Measurements from ENCODE around the gene BRIP1. TPM values are rescaled to one million over a fixed set of nuclear protein-coding genes. Genes with fewer than 3 reads are reported as not detected.
"Not testable (repeated sequence)": the region's sequence is repeated elsewhere in the genome, so short reads cannot be mapped to it uniquely, and the experiment has no call there.

Gene BRIP1
- total RNA-seq, 3 donors from 2014 or later = 0.89 to 7.4 (median 3.2) TPM

- TF ChIP-seq, protein P1, sequence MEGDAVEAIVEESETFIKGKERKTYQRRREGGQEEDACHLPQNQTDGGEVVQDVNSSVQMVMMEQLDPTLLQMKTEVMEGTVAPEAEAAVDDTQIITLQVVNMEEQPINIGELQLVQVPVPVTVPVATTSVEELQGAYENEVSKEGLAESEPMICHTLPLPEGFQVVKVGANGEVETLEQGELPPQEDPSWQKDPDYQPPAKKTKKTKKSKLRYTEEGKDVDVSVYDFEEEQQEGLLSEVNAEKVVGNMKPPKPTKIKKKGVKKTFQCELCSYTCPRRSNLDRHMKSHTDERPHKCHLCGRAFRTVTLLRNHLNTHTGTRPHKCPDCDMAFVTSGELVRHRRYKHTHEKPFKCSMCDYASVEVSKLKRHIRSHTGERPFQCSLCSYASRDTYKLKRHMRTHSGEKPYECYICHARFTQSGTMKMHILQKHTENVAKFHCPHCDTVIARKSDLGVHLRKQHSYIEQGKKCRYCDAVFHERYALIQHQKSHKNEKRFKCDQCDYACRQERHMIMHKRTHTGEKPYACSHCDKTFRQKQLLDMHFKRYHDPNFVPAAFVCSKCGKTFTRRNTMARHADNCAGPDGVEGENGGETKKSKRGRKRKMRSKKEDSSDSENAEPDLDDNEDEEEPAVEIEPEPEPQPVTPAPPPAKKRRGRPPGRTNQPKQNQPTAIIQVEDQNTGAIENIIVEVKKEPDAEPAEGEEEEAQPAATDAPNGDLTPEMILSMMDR (IDR thresholded peaks at IDR 0.05) = no peak
- no peak for ATAC-seq
- intact Hi-C loops (cut with DNase I, micrococcal nuclease) = no loop called here
- Histone ChIP-seq H3K9me3 (no peaks in the 10 kb centered on the region), H3K4me1 (ENCODE audit: low read depth) (no peaks in the 10 kb centered on the region), H3K36me3 (ENCODE audit: low read depth) (no peaks in the 10 kb centered on the region), H3K4me3 (no peak overlapping the region)
- no peak for DNase-seq
Measured at GRCh38 chr17:61825448-61826137, 37.7 kb downstream of the BRIP1 start.

- TF ChIP-seq, protein P1 (IDR thresholded peaks at IDR 0.05) = no peak
- H3K9me3 ChIP-seq = no peaks in the 10 kb centered on the region
- DNase-seq = no peak
- H3K4me1 ChIP-seq (ENCODE audit: low read depth) = no peaks in the 10 kb centered on the region
- intact Hi-C loops (cut with DNase I, micrococcal nuclease) = no loop called here
- no peak overlapping the region for H3K4me3 ChIP-seq
- H3K36me3 ChIP-seq (ENCODE audit: low read depth) = no peaks in the 10 kb centered on the region
- ATAC-seq = no peak
Measured at GRCh38 chr17:61822326-61823285, 40.7 kb downstream of the BRIP1 start.

DNA sequence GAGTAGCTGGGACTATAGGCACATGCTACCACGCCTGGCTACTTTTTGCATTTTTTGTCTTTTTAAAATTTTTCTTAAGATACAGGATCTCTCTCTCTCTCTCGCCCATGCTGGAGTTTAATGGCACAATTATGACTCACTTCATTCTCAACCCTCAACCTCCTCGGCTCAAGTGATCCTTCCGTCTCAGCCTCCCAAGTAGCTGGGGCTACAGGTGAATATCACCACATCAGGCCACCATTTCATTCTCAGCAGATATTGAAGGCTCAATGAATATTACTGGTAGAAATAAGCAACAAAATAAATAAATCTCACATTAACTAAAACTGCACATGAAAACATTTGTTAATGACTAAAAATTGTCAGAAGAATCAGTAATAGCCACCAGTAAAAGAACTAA lies 41.7 kb downstream of the BRIP1 start:
- intact Hi-C loops (cut with DNase I, micrococcal nuclease) = no loop called here
- Histone ChIP-seq H3K4me3 (no peak overlapping the region), H3K4me1 (ENCODE audit: low read depth) (no peaks in the 10 kb centered on the region), H3K9me3 (no peaks in the 10 kb centered on the region), H3K36me3 (ENCODE audit: low read depth) (no peaks in the 10 kb centered on the region)
- TF ChIP-seq, protein P1 (IDR thresholded peaks at IDR 0.05) = no peak
- ATAC-seq (no peak), DNase-seq (no peak)

DNA sequence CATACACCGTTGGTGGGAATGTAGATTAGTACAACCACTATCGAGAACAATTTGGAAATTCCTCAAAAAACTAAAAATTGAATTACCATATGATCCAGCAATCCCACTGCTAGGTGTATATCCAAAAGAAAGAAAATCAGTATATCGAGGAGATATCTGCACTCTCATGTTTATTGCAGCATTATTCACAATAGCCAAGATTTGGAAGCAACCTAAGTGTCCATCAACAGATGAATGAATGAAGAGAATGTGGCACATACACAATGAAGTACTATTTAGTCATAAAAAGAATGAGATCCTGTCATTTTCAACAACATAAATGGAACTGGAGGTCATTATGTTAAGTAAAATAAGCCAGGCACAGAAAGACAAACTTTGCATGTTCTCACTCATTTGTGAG lies 44.1 kb downstream of the BRIP1 start:
- H3K4me3 ChIP-seq; ATAC-seq; DNase-seq; H3K4me1 ChIP-seq (ENCODE audit: low read depth); H3K9me3 ChIP-seq; H3K36me3 ChIP-seq (ENCODE audit: low read depth); intact Hi-C loops (cut with DNase I, micrococcal nuclease): not testable (repeated sequence)

- Histone ChIP-seq H3K4me3 (no peak overlapping the region), H3K4me1 (ENCODE audit: low read depth) (no peaks in the 10 kb centered on the region), H3K9me3 (no peaks in the 10 kb centered on the region), H3K36me3 (ENCODE audit: low read depth) (no peaks in the 10 kb centered on the region)
- intact Hi-C loops (cut with DNase I, micrococcal nuclease) = no loop called here
- DNase-seq (no peak), ATAC-seq (no peak)
- TF ChIP-seq, protein P1 (IDR thresholded peaks at IDR 0.05) = no peak
Measured at GRCh38 chr17:61818225-61818624, 45.1 kb downstream of the BRIP1 start.

GRCh38 chr17:61817452-61817851 lies 45.9 kb downstream of the BRIP1 start:
- no peak for DNase-seq
- Histone ChIP-seq H3K4me1 (ENCODE audit: low read depth) (no peaks in the 10 kb centered on the region), H3K4me3 (no peak overlapping the region), H3K9me3 (no peaks in the 10 kb centered on the region), H3K36me3 (ENCODE audit: low read depth) (no peaks in the 10 kb centered on the region)
- TF ChIP-seq, protein P1 (IDR thresholded peaks at IDR 0.05) = no peak
- intact Hi-C loops (cut with DNase I, micrococcal nuclease) = no loop called here
- ATAC-seq = no peak

Measured in mucosa of descending colon (tissue), 3 donors.